Left lung (tissue), 10 donors: Measurements from ENCODE around the gene ATAD5. TPM values are rescaled to one million over a fixed set of nuclear protein-coding genes. Genes with fewer than 3 reads are reported as not detected.

Experiments used
- ATAC-seq: fragments of 200-7000 bp; cut with Tn5 transposase; one replicate; pipeline ENCODE4 v1.9.1; 2020; ENCODE audit warnings: moderate library complexity
- DNase-seq, 4 donors: peaks; one replicate each; pipeline ENCODE4 v3.0.0-alpha.2; 2013 to 2020
- H3K27ac ChIP-seq, 2 donors: fragments of 200-600 bp; sonication (generic) in 1 of 2; one replicate each; pipeline versions ENCODE4 v1.5.0 to v1.8.0; 2020 to 2021
- H3K27me3 ChIP-seq, 2 donors: fragments of 200-600 bp; sonication (generic) in 1 of 2; one replicate each; pipeline versions ENCODE4 v1.5.0 to v1.8.0; 2020 to 2021
- H3K36me3 ChIP-seq, 2 donors: fragments of 200-600 bp; sonication (generic) in 1 of 2; one replicate each; pipeline versions ENCODE4 v1.5.0 to v1.8.0; 2020 to 2021
- H3K4me1 ChIP-seq, 2 donors: fragments of 200-600 bp; one replicate each; pipeline ENCODE4 v1.8.0; 2021
- H3K4me3 ChIP-seq, 2 donors: fragments of 200-600 bp; sonication (generic) in 1 of 2; one replicate each; pipeline versions ENCODE4 v1.5.0 to v1.8.0; 2020 to 2021; ENCODE audit warnings: mild to moderate bottlenecking in 1 of 2
- H3K9me3 ChIP-seq, 2 donors: fragments of 200-600 bp; sonication (generic) in 1 of 2; one replicate each; pipeline versions ENCODE4 v1.5.0 to v1.8.0; 2020 to 2021
- intact Hi-C, 2 donors: fragments of 100-400 bp; cut with DNase I; formaldehyde crosslinking; loops; one replicate each; pipeline versions ENCODE4 v1.11.2 to v1.14.2; 2022
- polyA plus RNA-seq, 6 donors: library from polyadenylated mRNA; unstranded; fragments of 120-200 nt; gene quantifications; one replicate each; pipeline ENCODE4 v1.2.1, GENCODE V29; 2013; ENCODE audit not compliant: insufficient read length in 6 of 6
- total RNA-seq, 2 donors: library from RNA; stranded (reverse); fragmentation: NEBNext Ultra II Directional; extraction: Animal tissue kit (Norgen Biotek cat#: 25700); gene quantifications; one replicate each; pipeline ENCODE4 v1.2.1, GENCODE V29; 2021
- TF ChIP-seq, protein P1 (sequence below), 2 donors: fragments of 200-600 bp; sonication (generic) in 1 of 2; IDR thresholded peaks; one replicate each; pipeline versions ENCODE4 v1.5.0 to v1.8.0; 2021; ENCODE audit warnings: antibody characterized with exemption in 2 of 2
- donor health status: DM: no; HTN: yes; CAD: no.
- donor health status: DM: no; HTN: no; CAD: no.

The ATAD5 gene
- total and polyA plus RNA-seq, 8 donors: 2.6 to 10.6 (median 8.6) TPM

DNA sequence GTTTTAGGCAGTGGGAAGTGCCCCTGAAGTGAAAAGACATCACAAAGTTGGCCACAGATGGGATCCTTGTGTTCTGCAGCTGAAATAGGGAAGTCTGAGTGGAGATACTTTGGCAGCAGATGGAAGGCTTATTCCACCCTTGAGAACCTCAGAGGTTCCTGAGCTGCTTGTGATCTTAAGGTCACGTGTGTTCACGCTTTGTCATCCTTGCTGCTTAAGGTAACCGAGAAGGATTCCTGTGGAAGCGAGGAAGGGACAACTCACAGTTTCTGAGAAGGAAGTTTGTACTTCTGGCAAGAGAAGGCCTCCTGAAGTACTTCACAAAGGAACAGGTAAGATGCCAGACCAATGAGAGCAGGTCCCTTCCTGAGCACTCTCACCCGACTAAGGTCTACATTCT, 102.2 kb downstream of the ATAD5 start:
- Histone ChIP-seq H3K27ac (no peak overlapping the region), H3K9me3 (no peaks in the 10 kb centered on the region), H3K27me3 (no peaks in the 10 kb centered on the region), H3K36me3 (peaks cover 0 to 72% of the 10 kb centered on the region in 2 donors), H3K4me1 (peaks cover 0 to 24% of the 10 kb centered on the region in 2 donors), H3K4me3 (no peak overlapping the region)
- ATAC-seq (peak; percentile 86), DNase-seq (no peak)
- intact Hi-C loops: no loop called here
- TF ChIP-seq, protein P1, sequence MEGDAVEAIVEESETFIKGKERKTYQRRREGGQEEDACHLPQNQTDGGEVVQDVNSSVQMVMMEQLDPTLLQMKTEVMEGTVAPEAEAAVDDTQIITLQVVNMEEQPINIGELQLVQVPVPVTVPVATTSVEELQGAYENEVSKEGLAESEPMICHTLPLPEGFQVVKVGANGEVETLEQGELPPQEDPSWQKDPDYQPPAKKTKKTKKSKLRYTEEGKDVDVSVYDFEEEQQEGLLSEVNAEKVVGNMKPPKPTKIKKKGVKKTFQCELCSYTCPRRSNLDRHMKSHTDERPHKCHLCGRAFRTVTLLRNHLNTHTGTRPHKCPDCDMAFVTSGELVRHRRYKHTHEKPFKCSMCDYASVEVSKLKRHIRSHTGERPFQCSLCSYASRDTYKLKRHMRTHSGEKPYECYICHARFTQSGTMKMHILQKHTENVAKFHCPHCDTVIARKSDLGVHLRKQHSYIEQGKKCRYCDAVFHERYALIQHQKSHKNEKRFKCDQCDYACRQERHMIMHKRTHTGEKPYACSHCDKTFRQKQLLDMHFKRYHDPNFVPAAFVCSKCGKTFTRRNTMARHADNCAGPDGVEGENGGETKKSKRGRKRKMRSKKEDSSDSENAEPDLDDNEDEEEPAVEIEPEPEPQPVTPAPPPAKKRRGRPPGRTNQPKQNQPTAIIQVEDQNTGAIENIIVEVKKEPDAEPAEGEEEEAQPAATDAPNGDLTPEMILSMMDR (IDR thresholded peaks at IDR 0.05): no peak

DNA sequence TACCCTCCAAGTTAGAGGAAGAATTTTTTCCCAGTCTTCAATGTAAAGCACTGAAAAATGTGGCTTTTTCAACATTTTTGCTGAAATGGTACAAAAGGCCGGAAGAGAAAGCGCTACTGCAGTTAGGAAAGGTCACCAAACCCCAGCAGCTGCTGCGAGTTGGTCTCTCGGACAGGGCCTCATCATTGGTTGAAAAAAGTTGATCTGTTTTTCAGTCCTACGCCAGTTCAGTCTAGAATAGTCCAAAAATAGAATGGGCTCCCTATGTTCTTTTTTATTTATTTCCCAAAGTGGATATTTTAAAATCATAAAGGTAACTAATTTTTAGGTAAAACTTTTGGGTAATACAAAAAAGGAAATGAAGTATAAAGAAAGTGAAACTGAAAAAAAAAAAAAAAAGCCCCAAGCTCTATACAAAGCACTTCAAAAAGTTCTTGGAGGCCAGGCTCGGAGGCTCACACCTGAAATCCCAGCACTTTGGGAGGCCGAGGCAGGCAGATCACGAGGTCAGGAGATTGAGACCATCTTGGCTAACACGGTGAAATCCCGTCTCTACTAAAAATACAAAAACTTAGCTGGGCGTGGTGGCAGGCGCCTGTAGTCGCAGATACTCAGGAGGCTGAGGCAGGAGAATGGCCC, 107.4 kb downstream of the ATAD5 start:
- ATAC-seq: no peak
- Histone ChIP-seq H3K4me1 (peaks cover 0 to 24% of the 10 kb centered on the region in 2 donors), H3K27ac (peak overlapping the region in 1 of 2 donors; percentile 34), H3K4me3 (no peak overlapping the region), H3K9me3 (no peaks in the 10 kb centered on the region), H3K27me3 (no peaks in the 10 kb centered on the region), H3K36me3 (peaks cover 0 to 58% of the 10 kb centered on the region in 2 donors)
- DNase-seq: no peak
- intact Hi-C loops: no loop called here
- TF ChIP-seq, protein P1 (IDR thresholded peaks at IDR 0.05): no peak

DNA sequence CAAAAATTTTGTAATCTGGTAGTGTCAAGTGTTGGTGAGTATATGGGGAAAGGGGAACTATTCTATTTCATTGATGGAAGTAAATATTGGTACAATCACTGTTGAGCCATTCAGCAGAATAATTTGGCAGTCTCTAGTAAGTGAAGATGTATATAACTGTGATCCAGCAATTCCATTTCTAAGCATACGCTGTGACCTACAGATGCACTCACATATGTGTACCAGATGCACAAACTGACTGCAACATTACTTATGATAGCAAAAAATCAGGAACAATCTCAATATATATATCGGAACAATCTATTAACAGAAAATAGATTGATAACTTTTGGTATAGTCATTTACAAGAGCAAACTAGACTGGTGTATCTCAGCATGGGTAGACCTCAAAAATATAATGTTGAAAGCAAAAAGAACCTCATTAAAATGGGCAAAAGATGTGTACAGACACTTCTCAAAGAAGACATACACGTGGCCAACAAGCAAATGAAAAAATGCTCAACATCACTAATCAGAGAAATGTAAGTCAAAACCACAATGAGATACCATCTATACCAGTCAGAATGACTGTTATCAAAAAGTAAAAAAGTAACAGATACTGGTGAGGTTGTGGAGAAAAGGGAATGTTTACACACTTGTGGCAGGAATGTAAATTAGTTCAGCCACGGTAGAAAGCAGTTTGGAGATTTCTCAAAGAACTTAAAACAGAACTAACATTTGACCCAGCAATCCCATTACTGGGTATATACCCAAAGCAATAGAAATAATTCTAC, 110.7 kb downstream of the ATAD5 start:
- Histone ChIP-seq H3K27me3 (no peaks in the 10 kb centered on the region), H3K4me3 (no peak overlapping the region), H3K9me3 (no peaks in the 10 kb centered on the region), H3K36me3 (peaks cover 0 to 52% of the 10 kb centered on the region in 2 donors), H3K4me1 (peaks cover 0 to 14% of the 10 kb centered on the region in 2 donors), H3K27ac (no peak overlapping the region)
- intact Hi-C loops: no loop called here
- ATAC-seq (no peak), DNase-seq (no peak)
- TF ChIP-seq, protein P1 (IDR thresholded peaks at IDR 0.05): no peak

Other genes with a start within 250 kb of the ATAD5 start
- 10 to 100 TPM; 13.1 to 26.4 TPM for gene CRLF3, start 7.3 kb upstream of the ATAD5 start, total RNA-seq
- gene CRLF3, start 7.3 kb upstream of the ATAD5 start, polyA plus RNA-seq: 10 to 100 TPM; 25.2 to 35.9 (median 28.2) TPM
- gene TEFM, start 74.3 kb downstream of the ATAD5 start, total RNA-seq: 10 to 100 TPM; 14.0 to 14.9 TPM
- 10 to 100 TPM; 22.1 to 28.1 (median 24.5) TPM for gene TEFM, start 74.3 kb downstream of the ATAD5 start, polyA plus RNA-seq
- 10 to 100 TPM; 23.3 to 46.1 TPM for gene ADAP2, start 90.0 kb downstream of the ATAD5 start, total RNA-seq
- gene ADAP2, start 90.0 kb downstream of the ATAD5 start, polyA plus RNA-seq: 1 to 10 TPM; 4.4 to 6.6 (median 5.1) TPM
- gene RNF135, start 139.1 kb downstream of the ATAD5 start, total RNA-seq: 10 to 100 TPM; 19.8 to 38.5 TPM
- 10 to 100 TPM; 15.0 to 17.5 (median 16.1) TPM for gene RNF135, start 139.1 kb downstream of the ATAD5 start, polyA plus RNA-seq